Activated CD8-positive, alpha-beta T cell treated with anti-CD3 and anti-CD28 coated beads for 36 hours (primary cell): ENCODE data around the gene CHMP2B. TPM values are rescaled to one million over a fixed set of nuclear protein-coding genes. Genes with fewer than 3 reads are reported as not detected.

ENCODE experiments used
- ATAC-seq: fragments of 200-7000 bp; cut with Tn5 transposase; one replicate; pipeline ENCODE4 v1.10.0; 2021; ENCODE audit warnings: mild to moderate bottlenecking, moderate library complexity
- CTCF ChIA-PET: fragments of 350-600 bp; sonication (Branson Sonifier 250); formaldehyde crosslinking; loops from one replicate; lab custom pipeline; 2021; ENCODE audit warnings: antibody characterized with exemption; lab: Charles Lee
- POLR2A ChIA-PET: fragments of 350-600 bp; sonication (Branson Sonifier 250); formaldehyde crosslinking; loops from one replicate; lab custom pipeline; 2021; ENCODE audit warnings: antibody characterized with exemption; lab: Charles Lee
- DNase-seq: peaks from one replicate; pipeline ENCODE4 v3.0.0-alpha.2; 2020
- H3K27ac Mint-ChIP-seq: one replicate; pipeline ENCODE4 v1.8.0; 2021; ENCODE audit warnings: mild to moderate bottlenecking, mixed read lengths
- H3K27me3 Mint-ChIP-seq: one replicate; pipeline ENCODE4 v1.8.0; 2021; ENCODE audit warnings: mixed read lengths
- H3K36me3 Mint-ChIP-seq: one replicate; pipeline ENCODE4 v1.8.0; 2021; ENCODE audit warnings: low read depth, mixed read lengths
- H3K4me1 Mint-ChIP-seq: one replicate; pipeline ENCODE4 v1.8.0; 2021; ENCODE audit warnings: low read depth, mixed read lengths
- H3K4me3 Mint-ChIP-seq: one replicate; pipeline ENCODE4 v1.8.0; 2021; ENCODE audit warnings: mild to moderate bottlenecking, moderate library complexity, mixed read lengths
- H3K9me3 Mint-ChIP-seq: one replicate; pipeline ENCODE4 v1.8.0; 2021; ENCODE audit warnings: mixed read lengths
- CTCF ChIP-seq: fragments of 200-600 bp; IDR thresholded peaks from one replicate; pipeline ENCODE4 v1.8.0; 2022; ENCODE audit warnings: antibody characterized with exemption, mild to moderate bottlenecking
- intact Hi-C: fragments of 100-400 bp; cut with micrococcal nuclease; formaldehyde crosslinking; loops from one replicate; pipeline ENCODE4 v1.10.0; 2022
- total RNA-seq, 2 experiments: library from RNA; stranded (reverse); gene quantifications; one replicate each; pipeline ENCODE4 v1.2.3, GENCODE V29; 2021

The CHMP2B gene
- total RNA-seq, 2 experiments from 2014 or later = 22.7 to 26.2 TPM

DNA sequence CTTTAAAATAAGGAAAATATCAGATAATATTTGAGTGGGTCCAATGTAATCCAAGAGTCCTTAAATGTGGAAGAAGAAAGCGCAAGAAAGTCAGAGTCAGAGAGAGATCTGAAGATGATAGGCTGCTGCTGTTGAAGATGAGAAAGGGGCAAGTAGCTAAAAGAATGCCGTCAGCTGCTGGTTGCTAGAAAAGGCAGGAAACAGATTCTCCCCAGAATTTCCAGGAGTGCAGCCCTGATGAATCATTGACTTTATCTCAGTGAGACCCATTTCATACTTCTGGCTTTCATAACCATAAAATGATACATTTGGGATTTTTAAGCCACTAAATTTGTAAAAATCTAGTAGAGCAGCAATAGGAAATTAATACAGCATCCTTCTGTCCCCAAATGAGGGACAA is 7.5 kb upstream of the CHMP2B start:
- POLR2A ChIA-PET = no interaction called here
- no peak overlapping the region for H3K27ac Mint-ChIP-seq
- H3K4me3 Mint-ChIP-seq = no peak overlapping the region
- no peaks in the 10 kb centered on the region for H3K36me3 Mint-ChIP-seq
- H3K4me1 Mint-ChIP-seq = no peaks in the 10 kb centered on the region
- ATAC-seq (no peak), DNase-seq (no peak)
- CTCF ChIA-PET = no interaction called here
- intact Hi-C loops = no loop called here
- TF ChIP-seq CTCF = no peak
- H3K9me3 Mint-ChIP-seq = peaks cover 2% of the 10 kb centered on the region
- H3K27me3 Mint-ChIP-seq = peaks cover 22% of the 10 kb centered on the region

GRCh38 chr3:87225659-87226058 is 1.4 kb upstream of the CHMP2B start:
- ChIA-PET POLR2A (no interaction called here), CTCF (interaction anchor here (0.7 to 1.5 kb wide), 2 partner anchors 34 to 221 kb away, joined by 3 to 5 read pairs; no protein-coding TSS in a partner anchor)
- no peak for TF ChIP-seq CTCF
- H3K4me3 Mint-ChIP-seq = peak overlapping the region; percentile 49
- DNase-seq = no peak
- H3K9me3 Mint-ChIP-seq = peaks cover 2% of the 10 kb centered on the region
- H3K27ac Mint-ChIP-seq = no peak overlapping the region
- no peaks in the 10 kb centered on the region for H3K36me3 Mint-ChIP-seq
- intact Hi-C loops = no loop called here
- H3K27me3 Mint-ChIP-seq = peaks cover 8% of the 10 kb centered on the region
- no peak for ATAC-seq
- H3K4me1 Mint-ChIP-seq = peaks cover 26% of the 10 kb centered on the region

DNA sequence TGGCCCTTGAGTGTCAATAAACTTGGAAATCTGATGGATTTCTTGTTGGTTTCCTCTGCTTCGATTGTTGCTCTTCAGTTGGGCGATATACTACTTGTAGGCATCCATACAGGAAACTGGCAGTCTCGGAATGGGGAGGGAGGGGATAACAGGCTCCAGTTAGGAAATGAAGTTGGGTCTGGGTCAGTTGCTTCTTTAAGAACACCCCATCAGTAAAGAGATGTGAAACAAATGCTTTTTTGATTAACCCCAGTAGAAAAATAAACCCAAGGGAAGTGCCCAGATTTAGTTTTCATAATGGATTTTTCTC is 681 bp downstream of the CHMP2B start:
- no peak for ATAC-seq

DNA sequence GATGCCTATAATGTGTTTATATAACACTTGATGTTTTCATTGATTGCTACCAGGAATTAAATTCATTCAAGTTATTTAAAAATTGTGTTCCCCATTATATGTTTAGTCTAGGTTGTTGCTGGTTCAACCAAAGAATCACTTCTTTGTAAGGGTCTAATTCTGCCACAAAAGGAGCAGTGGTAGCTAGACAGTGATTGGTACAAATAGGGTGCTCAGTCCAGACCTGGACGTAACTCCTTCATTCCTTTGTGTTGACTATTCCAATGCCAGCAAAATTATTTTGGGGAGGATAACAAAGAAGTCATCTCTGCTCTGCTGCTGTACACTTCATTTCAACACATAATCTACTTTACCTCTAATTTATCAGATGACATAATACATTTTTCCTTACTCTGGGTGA is 1.2 kb downstream of the CHMP2B start:
- no peak for TF ChIP-seq CTCF
- Mint-ChIP-seq H3K9me3 (no peaks in the 10 kb centered on the region), H3K36me3 (peaks cover 1% of the 10 kb centered on the region), H3K4me1 (peaks cover 40% of the 10 kb centered on the region), H3K27me3 (peaks cover 3% of the 10 kb centered on the region), H3K4me3 (peak overlapping the region; percentile 95), H3K27ac (no peak overlapping the region)
- ChIA-PET CTCF (interaction anchor here (1.3 kb wide), 1 partner anchor 32 kb away, joined by 3 read pairs; no protein-coding TSS in a partner anchor), POLR2A (interaction anchor here (0.6 to 1.7 kb wide), 2 partner anchors 19 to 831 kb away, joined by 3 to 4 read pairs; partner anchors contain the start of genes CGGBP1 and ZNF654)
- DNase-seq = no peak
- ATAC-seq = no peak
- intact Hi-C loops = no loop called here

More for the DNA sequence above, 681 bp downstream of the CHMP2B start:
- ChIA-PET POLR2A (interaction anchor here (0.6 to 1.7 kb wide), 2 partner anchors 19 to 831 kb away, joined by 3 to 4 read pairs; partner anchors contain the start of genes CGGBP1 and ZNF654), CTCF (interaction anchor here (1.3 kb wide), 1 partner anchor 33 kb away, joined by 3 read pairs; no protein-coding TSS in a partner anchor)
- intact Hi-C loops = no loop called here
- DNase-seq = no peak
- H3K27ac Mint-ChIP-seq = peak overlapping the region; percentile 95
- H3K36me3 Mint-ChIP-seq = peaks cover 1% of the 10 kb centered on the region
- peaks cover 5% of the 10 kb centered on the region for H3K27me3 Mint-ChIP-seq
- H3K4me3 Mint-ChIP-seq = peak overlapping the region; percentile 95
- TF ChIP-seq CTCF = no peak
- peaks cover 40% of the 10 kb centered on the region for H3K4me1 Mint-ChIP-seq
- peaks cover 2% of the 10 kb centered on the region for H3K9me3 Mint-ChIP-seq

DNA sequence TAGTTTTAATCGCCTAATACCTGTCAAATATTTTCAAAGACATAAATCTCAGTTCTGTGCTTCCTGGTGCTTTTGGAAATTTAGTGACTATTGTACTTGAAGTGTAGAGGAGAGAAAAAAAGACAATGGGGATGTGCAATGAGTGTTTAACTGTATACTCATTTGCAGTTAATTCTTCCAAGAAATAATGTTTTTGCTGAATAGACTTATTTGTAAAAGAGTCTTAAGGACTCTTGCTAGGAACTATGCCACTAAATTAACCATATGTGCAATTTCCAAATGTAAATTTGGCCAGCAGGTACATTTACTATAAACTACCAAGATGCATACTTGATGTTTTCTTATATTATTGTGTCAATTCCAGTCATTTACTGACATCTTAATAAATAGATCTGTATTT is 2.0 kb downstream of the CHMP2B start:
- peaks cover 41% of the 10 kb centered on the region for H3K4me1 Mint-ChIP-seq
- H3K36me3 Mint-ChIP-seq = peaks cover 1% of the 10 kb centered on the region
- H3K27me3 Mint-ChIP-seq = peaks cover 3% of the 10 kb centered on the region
- no peaks in the 10 kb centered on the region for H3K9me3 Mint-ChIP-seq
- ATAC-seq (no peak), DNase-seq (no peak)
- ChIA-PET CTCF (no interaction called here), POLR2A (no interaction called here)
- TF ChIP-seq CTCF = no peak
- H3K27ac Mint-ChIP-seq = no peak overlapping the region
- H3K4me3 Mint-ChIP-seq = peak overlapping the region; percentile 36
- intact Hi-C loops = no loop called here
